ENCODE data around the gene IQCK. TPM values are rescaled to one million over a fixed set of nuclear protein-coding genes. Genes with fewer than 3 reads are reported as not detected.
"Not testable (repeated sequence)": the region's sequence is repeated elsewhere in the genome, so short reads cannot be mapped to it uniquely, and the experiment has no call there.

The IQCK gene
- total and polyA plus RNA-seq, 8 donors: 3.5 to 100.0 (median 13.6) TPM

DNA sequence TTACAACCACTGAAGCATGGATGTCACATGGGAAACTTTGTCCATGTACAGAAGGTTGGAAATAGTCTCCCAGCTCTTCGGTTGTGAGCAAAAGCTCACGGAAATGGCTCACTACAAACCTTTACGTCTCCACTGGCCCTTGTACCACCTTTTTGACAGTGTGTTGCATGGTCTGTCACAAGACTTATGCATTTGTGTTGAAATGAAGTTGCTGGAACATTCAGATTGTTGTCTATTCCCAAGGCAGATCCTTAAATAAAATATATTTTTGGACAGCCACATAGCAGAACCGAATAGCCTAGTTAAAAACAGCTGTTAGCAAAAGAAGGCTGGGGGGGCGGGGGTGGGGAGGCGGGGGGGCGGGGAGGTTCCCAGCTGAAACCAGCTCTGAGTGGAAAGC lies 39.3 kb upstream of the IQCK start:
- no peak for DNase-seq
- intact Hi-C loops (cut with DNase I; ENCODE audit: low total_unique reads): no loop called here
- 85 to 93% (median 89%) methylated on average over 7 of the region's 7 CpGs for WGBS, 5 donors
- no peaks in the 10 kb centered on the region for H3K4me1 ChIP-seq
- no peak overlapping the region for H3K4me3 ChIP-seq
- H3K27me3 ChIP-seq: no peaks in the 10 kb centered on the region
- peaks cover 17 to 74% (median 51%) of the 10 kb centered on the region in 4 donors for H3K36me3 ChIP-seq
- no peak for TF ChIP-seq POLR2A (IDR thresholded peaks at IDR 0.05)
- TF ChIP-seq, protein P1, sequence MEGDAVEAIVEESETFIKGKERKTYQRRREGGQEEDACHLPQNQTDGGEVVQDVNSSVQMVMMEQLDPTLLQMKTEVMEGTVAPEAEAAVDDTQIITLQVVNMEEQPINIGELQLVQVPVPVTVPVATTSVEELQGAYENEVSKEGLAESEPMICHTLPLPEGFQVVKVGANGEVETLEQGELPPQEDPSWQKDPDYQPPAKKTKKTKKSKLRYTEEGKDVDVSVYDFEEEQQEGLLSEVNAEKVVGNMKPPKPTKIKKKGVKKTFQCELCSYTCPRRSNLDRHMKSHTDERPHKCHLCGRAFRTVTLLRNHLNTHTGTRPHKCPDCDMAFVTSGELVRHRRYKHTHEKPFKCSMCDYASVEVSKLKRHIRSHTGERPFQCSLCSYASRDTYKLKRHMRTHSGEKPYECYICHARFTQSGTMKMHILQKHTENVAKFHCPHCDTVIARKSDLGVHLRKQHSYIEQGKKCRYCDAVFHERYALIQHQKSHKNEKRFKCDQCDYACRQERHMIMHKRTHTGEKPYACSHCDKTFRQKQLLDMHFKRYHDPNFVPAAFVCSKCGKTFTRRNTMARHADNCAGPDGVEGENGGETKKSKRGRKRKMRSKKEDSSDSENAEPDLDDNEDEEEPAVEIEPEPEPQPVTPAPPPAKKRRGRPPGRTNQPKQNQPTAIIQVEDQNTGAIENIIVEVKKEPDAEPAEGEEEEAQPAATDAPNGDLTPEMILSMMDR (IDR thresholded peaks at IDR 0.05): no peak
- H3K9me3 ChIP-seq: peaks cover 0 to 3% (median 2%) of the 10 kb centered on the region in 4 donors
- no peak overlapping the region for H3K27ac ChIP-seq

DNA sequence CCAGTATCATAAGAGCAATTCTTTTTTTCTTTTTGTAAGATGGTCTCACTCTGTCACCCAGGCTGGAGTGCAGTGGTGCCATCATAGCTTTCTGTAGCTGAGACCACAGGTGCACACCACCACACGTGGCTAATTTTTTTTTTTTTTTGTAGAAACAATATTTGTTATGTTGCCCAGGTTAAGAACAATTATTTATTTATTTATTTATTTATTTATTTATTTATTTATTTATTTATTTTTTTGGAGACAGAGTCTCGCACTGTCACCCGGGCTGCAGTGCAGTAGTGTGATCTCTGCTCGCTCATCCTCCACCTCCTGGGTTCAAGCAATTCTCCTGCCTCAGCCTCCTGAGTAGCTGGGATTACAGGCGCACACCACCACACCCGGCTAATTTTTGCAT lies 38.8 kb upstream of the IQCK start:
- H3K4me3 ChIP-seq; H3K4me1 ChIP-seq; H3K27me3 ChIP-seq; H3K27ac ChIP-seq; DNase-seq; H3K9me3 ChIP-seq; intact Hi-C loops (cut with DNase I; ENCODE audit: low total_unique reads): not testable (repeated sequence)
- peaks cover 21 to 75% (median 53%) of the 10 kb centered on the region in 4 donors for H3K36me3 ChIP-seq
- 93 to 98% (median 94%) methylated on average over 6 of the region's 6 CpGs for WGBS, 5 donors

DNA sequence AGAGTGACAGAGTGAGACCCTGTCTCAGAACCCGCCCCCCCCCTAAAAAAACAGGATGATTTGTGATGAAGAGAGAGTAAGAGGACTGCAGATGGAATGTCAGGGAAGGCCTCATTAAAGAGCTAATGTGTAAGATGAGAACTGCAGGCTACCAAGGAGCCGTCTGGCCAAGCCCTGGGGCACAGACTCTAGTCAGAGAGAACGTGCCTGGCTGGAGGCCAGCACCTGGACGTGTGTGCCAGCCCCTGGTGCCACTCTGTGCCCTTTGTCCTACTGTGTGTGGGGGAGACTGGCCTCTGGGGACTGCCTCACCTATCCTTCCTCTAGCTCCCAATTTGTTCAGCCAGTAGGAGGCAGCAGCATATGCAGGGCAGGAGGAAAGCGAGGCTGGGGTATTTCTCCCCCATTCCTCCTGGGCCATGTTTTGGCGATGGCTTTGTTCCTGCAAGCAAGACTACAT lies 37.2 kb upstream of the IQCK start:
- H3K36me3 ChIP-seq: peaks cover 27 to 75% (median 58%) of the 10 kb centered on the region in 4 donors
- no peaks in the 10 kb centered on the region for H3K27me3 ChIP-seq
- TF ChIP-seq, protein P1 (IDR thresholded peaks at IDR 0.05): no peak
- TF ChIP-seq POLR2A (IDR thresholded peaks at IDR 0.05) (no peak), EP300 (IDR thresholded peaks at IDR 0.05) (no peak), POLR2AphosphoS5 (IDR thresholded peaks at IDR 0.05) (no peak)
- peak overlapping the region in 1 of 5 donors; percentile 4 for H3K27ac ChIP-seq
- no peak overlapping the region for H3K4me3 ChIP-seq
- no peaks in the 10 kb centered on the region for H3K4me1 ChIP-seq
- DNase-seq: no peak
- H3K9me3 ChIP-seq: peaks cover 0 to 7% (median 2%) of the 10 kb centered on the region in 4 donors
- intact Hi-C loops (cut with DNase I; ENCODE audit: low total_unique reads): no loop called here
- WGBS, 5 donors: 55 to 69% (median 60%) methylated on average over 5 to 6 of the region's 6 CpGs

DNA sequence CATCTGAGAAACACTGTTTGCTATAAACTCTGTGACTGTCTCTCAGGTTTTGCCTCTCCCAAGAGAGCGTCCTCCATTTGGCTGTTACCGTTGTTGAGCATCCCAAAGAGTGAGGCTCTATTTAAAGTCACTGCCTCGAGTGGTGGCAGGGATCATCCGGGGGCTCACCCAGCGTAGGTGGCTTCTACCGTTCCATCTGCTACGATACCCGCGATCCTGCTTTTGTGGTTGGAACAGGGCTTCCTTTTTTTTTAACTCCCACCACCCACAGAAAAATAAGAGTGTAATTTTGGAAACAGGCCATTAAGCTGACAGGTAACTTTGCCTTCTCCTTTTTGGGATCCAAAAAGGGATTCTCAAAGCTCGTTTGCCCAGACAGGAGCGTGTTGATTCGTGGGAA lies 36.4 kb upstream of the IQCK start:
- 87 to 94% (median 91%) methylated on average over 12 of the region's 12 CpGs for WGBS, 5 donors
- no peak for DNase-seq
- H3K27me3 ChIP-seq: no peaks in the 10 kb centered on the region
- peaks cover 0 to 7% (median 2%) of the 10 kb centered on the region in 4 donors for H3K9me3 ChIP-seq
- no peak overlapping the region for H3K4me3 ChIP-seq
- H3K27ac ChIP-seq: no peak overlapping the region
- intact Hi-C loops (cut with DNase I; ENCODE audit: low total_unique reads): no loop called here
- peaks cover 27 to 75% (median 62%) of the 10 kb centered on the region in 4 donors for H3K36me3 ChIP-seq
- TF ChIP-seq, protein P1 (IDR thresholded peaks at IDR 0.05): no peak
- TF ChIP-seq POLR2A (IDR thresholded peaks at IDR 0.05) (no peak), POLR2AphosphoS5 (IDR thresholded peaks at IDR 0.05) (no peak), EP300 (IDR thresholded peaks at IDR 0.05) (no peak)
- no peaks in the 10 kb centered on the region for H3K4me1 ChIP-seq

DNA sequence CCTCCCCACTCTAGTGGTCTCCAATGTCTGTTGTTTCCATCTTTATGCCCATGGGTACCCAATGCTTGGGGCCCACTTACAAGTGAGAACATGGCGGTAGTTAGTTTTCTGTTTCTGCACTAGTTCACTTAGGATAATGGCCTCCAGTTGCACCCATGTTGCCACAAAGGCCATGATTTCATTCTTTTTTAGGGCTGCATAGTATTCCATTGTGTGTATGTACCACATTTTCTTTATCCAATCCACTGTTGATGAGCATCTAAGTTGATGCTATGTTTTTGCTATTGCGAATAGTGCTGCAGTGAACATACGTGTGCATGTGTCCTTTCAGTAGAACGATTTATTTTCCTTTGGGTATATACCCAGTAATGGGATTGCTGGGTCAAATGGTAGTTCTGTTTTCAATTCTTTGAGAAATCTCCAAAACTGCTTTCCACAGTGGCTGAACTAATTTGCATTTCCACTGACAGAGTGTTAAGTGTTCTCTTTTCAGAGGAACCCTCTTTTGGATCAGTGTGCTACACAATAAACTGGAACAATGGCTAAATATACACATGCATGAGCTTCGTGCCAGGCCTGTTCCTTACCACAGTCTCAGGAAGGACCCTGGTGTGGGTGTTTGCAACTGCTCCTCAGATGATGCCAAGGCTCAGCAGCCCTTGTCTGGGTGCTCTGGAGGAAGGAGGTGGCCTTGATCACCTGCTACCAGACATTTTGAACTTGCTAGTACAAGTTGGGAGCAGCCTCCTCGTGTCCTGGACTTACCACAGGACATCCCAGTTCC lies 34.4 kb upstream of the IQCK start:
- Histone ChIP-seq H3K36me3 (peaks cover 37 to 79% (median 72%) of the 10 kb centered on the region in 4 donors), H3K27me3 (no peaks in the 10 kb centered on the region), H3K4me1 (no peaks in the 10 kb centered on the region), H3K9me3 (peaks cover 0 to 7% (median 2%) of the 10 kb centered on the region in 4 donors), H3K4me3 (no peak overlapping the region), H3K27ac (no peak overlapping the region)
- 90 to 98% (median 95%) methylated on average over 6 of the region's 6 CpGs for WGBS, 5 donors
- DNase-seq: no peak
- intact Hi-C loops (cut with DNase I; ENCODE audit: low total_unique reads): no loop called here
- TF ChIP-seq POLR2A (IDR thresholded peaks at IDR 0.05) (no peak), EP300 (IDR thresholded peaks at IDR 0.05) (no peak), POLR2AphosphoS5 (IDR thresholded peaks at IDR 0.05) (no peak)
- TF ChIP-seq, protein P1 (IDR thresholded peaks at IDR 0.05): no peak

All from stomach (tissue), 9 donors.